A549 treated with dexamethasone at 1 μM for 4 hours (cell line): Measurements from ENCODE around the gene SOWAHC. TPM values are rescaled to one million over a fixed set of nuclear protein-coding genes. Genes with fewer than 3 reads are reported as not detected.

Experiments
- total RNA-seq: library from RNA; stranded (reverse); fragments of 200-300 nt; extraction: Qiagen RNA extraction; gene quantifications from 5 replicates; pipeline ENCODE4 v1.2.3, GENCODE V29; 2022

SOWAHC gene, protein sequence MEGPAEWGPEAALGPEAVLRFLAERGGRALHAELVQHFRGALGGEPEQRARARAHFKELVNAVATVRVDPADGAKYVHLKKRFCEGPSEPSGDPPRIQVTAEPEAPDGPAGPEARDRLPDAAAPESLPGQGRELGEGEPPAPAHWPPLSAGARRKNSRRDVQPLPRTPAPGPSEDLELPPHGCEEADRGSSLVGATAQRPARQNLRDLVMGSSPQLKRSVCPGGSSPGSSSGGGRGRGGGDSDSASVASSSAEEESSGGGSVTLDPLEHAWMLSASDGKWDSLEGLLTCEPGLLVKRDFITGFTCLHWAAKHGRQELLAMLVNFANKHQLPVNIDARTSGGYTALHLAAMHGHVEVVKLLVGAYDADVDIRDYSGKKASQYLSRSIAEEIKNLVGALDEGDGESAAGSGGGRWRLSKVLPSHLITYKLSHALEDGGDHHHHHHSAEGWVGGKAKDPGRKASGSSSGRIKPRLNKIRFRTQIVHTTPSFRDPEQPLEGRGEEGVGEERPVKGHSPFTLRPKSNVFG
- 7.0 to 10.2 TPM (median 9.2 TPM) in 5 replicates for total RNA-seq

DNA sequence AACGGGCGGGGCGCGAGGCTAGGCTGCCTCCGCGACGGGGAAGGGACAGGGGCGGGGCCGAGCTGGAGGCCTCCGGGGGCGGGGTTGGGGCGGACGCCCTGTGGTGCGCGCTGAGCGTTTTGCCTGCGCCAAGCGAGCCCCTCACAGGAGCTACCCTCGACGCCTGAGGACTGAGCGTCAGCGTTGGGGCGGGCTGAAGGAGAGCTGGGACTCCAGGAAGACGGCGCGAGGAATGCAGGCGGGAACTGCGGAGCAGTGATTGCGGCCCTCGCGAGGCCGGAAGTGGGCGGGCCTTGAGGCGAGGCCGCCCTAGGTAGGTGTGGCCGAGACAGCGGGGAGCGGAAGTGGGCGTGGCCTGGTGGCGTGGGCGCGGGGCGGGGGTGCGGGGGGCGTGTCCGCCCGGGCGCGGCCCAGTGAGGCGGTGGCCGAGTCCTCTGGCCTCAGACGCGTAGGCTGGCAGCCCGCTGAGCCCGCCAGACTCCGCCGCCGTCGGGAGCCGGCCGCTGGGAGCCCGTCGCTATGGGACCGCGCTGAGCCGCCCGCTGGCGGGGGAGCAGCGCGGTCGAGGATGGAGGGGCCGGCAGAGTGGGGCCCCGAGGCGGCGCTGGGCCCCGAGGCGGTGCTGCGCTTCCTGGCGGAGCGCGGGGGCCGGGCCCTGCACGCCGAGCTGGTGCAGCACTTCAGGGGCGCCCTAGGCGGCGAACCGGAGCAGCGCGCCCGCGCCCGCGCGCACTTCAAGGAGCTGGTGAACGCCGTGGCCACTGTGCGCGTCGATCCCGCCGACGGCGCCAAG is at the start of gene SOWAHC, which contains the start of gene SEPTIN10:
SOWAHC (plus strand) TSS at position 443 of the 793 bp plus-strand sequence; CDS start at position 569, 126 bp downstream.
SEPTIN10 (minus strand) TSS at position 45 of the 793 bp plus-strand sequence. CDS start 139 bp downstream, outside the sequence.

Other genes starting within 250 kb of the SOWAHC start
- 37.1 to 50.7 TPM (median 48.1 TPM) in 5 replicates for gene SEPTIN10, start 398 bp upstream of the SOWAHC start, total RNA-seq
- 4.6 to 10.0 TPM (median 8.6 TPM) in 5 replicates for gene RGPD5, start 179.9 kb downstream of the SOWAHC start, total RNA-seq